Renal pelvis (tissue), 12 donors: ENCODE data around the gene NLRP12. TPM values are rescaled to one million over a fixed set of nuclear protein-coding genes. Genes with fewer than 3 reads are reported as not detected.
"Not testable (repeated sequence)": the region's sequence is repeated elsewhere in the genome, so short reads cannot be mapped to it uniquely, and the experiment has no call there.

Source experiments
- DNase-seq: peaks from one replicate; pipeline ENCODE4 v3.0.0-alpha.2; 2013
- long read RNA-seq, 16 experiments: transcript quantifications; one replicate each; lab custom pipeline, GENCODE V29; 2026
- polyA plus RNA-seq, 3 donors: library from polyadenylated mRNA; unstranded; fragments of 120-200 nt; gene quantifications; one replicate each; pipeline ENCODE4 v1.2.1, GENCODE V29; 2013; ENCODE audit not compliant: insufficient read length in 3 of 3

NLRP12 gene
- under 1 TPM; 0.09 to 0.38 (median 0.24) TPM for polyA plus RNA-seq
- long read RNA-seq, donor 1: 0 reads
- long read RNA-seq, donor 2: 0 reads
- long read RNA-seq, donor 3: 0 reads
- long read RNA-seq, donor 4: 0 reads
- long read RNA-seq, donor 5: 0 reads
- long read RNA-seq, donor 6: 0 reads
- long read RNA-seq, donor 7: 0 reads
- long read RNA-seq, donor 8: 0 reads
- long read RNA-seq, donor 9: 0 reads
- long read RNA-seq, donor 10: 0 reads
- long read RNA-seq, donor 11, partial matches to known transcripts: 43 of 43 reads
- long read RNA-seq, donor 11, other reads (novel, unspliced or antisense): 0 of 43 reads
- long read RNA-seq, donor 12: 0 reads
- long read RNA-seq, donor 13: 0 reads
- long read RNA-seq, donor 14: 0 reads
- long read RNA-seq, donor 15: 0 reads
- long read RNA-seq, donor 16: 0 reads

- no peak for DNase-seq
Measured at GRCh38 chr19:53824134-53824611, at the start of gene NLRP12. TSS of gene NLRP12 (minus strand) at chr19:53824314. CDS start at chr19:53824174, 140 bp downstream.

- DNase-seq: no peak
Measured at GRCh38 chr19:53872762-53873161, 48.6 kb upstream of the NLRP12 start.

- no peak for DNase-seq
Measured at GRCh38 chr19:53871454-53871853, 47.3 kb upstream of the NLRP12 start.

GRCh38 chr19:53870485-53870844 lies 46.4 kb upstream of the NLRP12 start:
- DNase-seq: no peak

GRCh38 chr19:53869805-53870484 lies 45.8 kb upstream of the NLRP12 start:
- DNase-seq: not testable (repeated sequence)

- DNase-seq: peak; percentile 90
Measured at GRCh38 chr19:53868892-53869804, 45.0 kb upstream of the NLRP12 start.

- no peak for DNase-seq
Measured at GRCh38 chr19:53868091-53868891, 44.2 kb upstream of the NLRP12 start.

- DNase-seq: peak; percentile 99
Measured at GRCh38 chr19:53867225-53868090, 43.3 kb upstream of the NLRP12 start, which contains the start of gene MYADM. TSS of gene MYADM (plus strand) at chr19:53867883. CDS start at chr19:53873530, 5,647 bp downstream.

- DNase-seq: no peak
Measured at GRCh38 chr19:53866865-53867224, 42.7 kb upstream of the NLRP12 start.

GRCh38 chr19:53865918-53866864 lies 42.1 kb upstream of the NLRP12 start:
- no peak for DNase-seq

GRCh38 chr19:53865523-53865917 lies 41.4 kb upstream of the NLRP12 start:
- DNase-seq: no peak

- DNase-seq: no peak
Measured at GRCh38 chr19:53864308-53864836, 40.3 kb upstream of the NLRP12 start.

GRCh38 chr19:53853707-53854106 lies 29.6 kb upstream of the NLRP12 start:
- DNase-seq: no peak

GRCh38 chr19:53849237-53849676 lies 25.1 kb upstream of the NLRP12 start:
- DNase-seq: no peak

GRCh38 chr19:53847555-53847954 lies 23.4 kb upstream of the NLRP12 start:
- no peak for DNase-seq

GRCh38 chr19:53844849-53845246 lies 20.7 kb upstream of the NLRP12 start:
- DNase-seq: no peak

GRCh38 chr19:53840914-53841313 lies 16.8 kb upstream of the NLRP12 start:
- not testable (repeated sequence) for DNase-seq

- not testable (repeated sequence) for DNase-seq
Measured at GRCh38 chr19:53840241-53840640, 16.1 kb upstream of the NLRP12 start.

- DNase-seq: not testable (repeated sequence)
Measured at GRCh38 chr19:53838446-53838845, 14.3 kb upstream of the NLRP12 start.
